Memory B cell (primary cell): ENCODE measurements around the gene UBE2Q1.
"Not testable (repeated sequence)": the region's sequence is repeated elsewhere in the genome, so short reads cannot be mapped to it uniquely, and the experiment has no call there.

Experiments used
- ATAC-seq: fragments of 150-1000 bp; cut with Tn5 transposase; 2 replicates; pipeline ENCODE4 v1.10.0; 2021; ENCODE audit warnings: low read depth, mild to moderate bottlenecking, moderate library complexity
- DNase-seq, 2 donors: peaks; one replicate each; pipeline ENCODE4 v3.0.0; 2022; ENCODE audit warnings: low spot score in 2 of 2
- H3K27ac Mint-ChIP-seq: one replicate; pipeline ENCODE4 v1.8.0; 2022; ENCODE audit warnings: mild to moderate bottlenecking, moderate library complexity, mixed read lengths
- H3K27me3 Mint-ChIP-seq: one replicate; pipeline ENCODE4 v1.8.0; 2022; ENCODE audit warnings: mixed read lengths
- H3K36me3 Mint-ChIP-seq: one replicate; pipeline ENCODE4 v1.8.0; 2022; ENCODE audit warnings: mild to moderate bottlenecking, mixed read lengths
- H3K4me1 Mint-ChIP-seq: one replicate; pipeline ENCODE4 v1.8.0; 2022; ENCODE audit warnings: mixed read lengths
- H3K4me3 Mint-ChIP-seq: one replicate; pipeline ENCODE4 v1.8.0; 2022; ENCODE audit warnings: mild to moderate bottlenecking, moderate library complexity, mixed read lengths
- H3K9me3 Mint-ChIP-seq: one replicate; pipeline ENCODE4 v1.8.0; 2022; ENCODE audit warnings: mixed read lengths

The UBE2Q1 gene

DNA sequence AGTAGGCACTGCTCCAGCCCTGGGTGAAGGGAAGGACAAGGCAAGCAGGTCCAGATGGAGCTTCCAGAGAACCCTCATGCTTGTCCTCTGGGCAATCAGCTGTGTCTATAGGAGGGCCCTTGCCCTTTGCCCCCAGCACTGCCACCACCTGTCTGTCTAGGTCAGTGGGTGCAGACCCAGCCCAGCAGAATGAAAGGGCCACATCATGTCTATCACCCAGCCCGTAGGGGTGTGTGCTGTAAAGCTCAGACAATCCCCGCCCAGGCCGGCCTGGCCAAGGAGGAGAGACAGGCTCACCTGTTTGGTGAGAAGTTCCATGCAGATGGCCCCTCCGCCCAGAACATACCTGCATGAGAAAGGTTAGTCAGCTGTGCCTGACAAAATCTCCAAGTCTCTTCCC, 7.0 kb downstream of the UBE2Q1 start:
- Mint-ChIP-seq H3K4me3 (no peak overlapping the region), H3K36me3 (peaks cover 35% of the 10 kb centered on the region), H3K27me3 (no peaks in the 10 kb centered on the region), H3K27ac (no peak overlapping the region), H3K4me1 (peaks cover 18% of the 10 kb centered on the region), H3K9me3 (no peaks in the 10 kb centered on the region)
- ATAC-seq (no peak), DNase-seq (no peak)

- DNase-seq (no peak), ATAC-seq (no peak)
- H3K4me3 Mint-ChIP-seq = no peak overlapping the region
- H3K9me3 Mint-ChIP-seq = no peaks in the 10 kb centered on the region
- H3K27ac Mint-ChIP-seq = no peak overlapping the region
- H3K36me3 Mint-ChIP-seq = peaks cover 35% of the 10 kb centered on the region
- peaks cover 14% of the 10 kb centered on the region for H3K4me1 Mint-ChIP-seq
- no peaks in the 10 kb centered on the region for H3K27me3 Mint-ChIP-seq
These were observed 7.8 kb downstream of the UBE2Q1 start for GRCh38 chr1:154550657-154551056.

DNA sequence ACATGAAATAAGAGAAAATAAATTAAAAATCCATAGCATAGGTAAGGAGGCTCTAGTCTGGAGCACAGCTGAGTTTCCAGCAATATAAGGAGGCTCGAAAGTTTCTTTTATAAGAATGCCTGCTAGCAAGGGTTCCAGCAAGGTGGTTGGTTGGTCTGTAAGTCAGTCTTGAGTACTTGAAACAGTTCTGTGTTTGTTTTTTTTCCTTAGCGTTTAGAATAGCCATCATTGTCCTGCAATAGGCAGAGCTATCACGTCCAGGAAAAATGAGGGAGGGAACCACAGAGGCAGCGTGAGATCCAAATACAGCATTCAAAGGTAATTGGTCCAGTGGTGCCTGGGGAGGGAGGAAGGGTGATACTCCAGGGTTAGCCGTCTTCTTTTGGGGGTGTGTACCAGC, 8.4 kb downstream of the UBE2Q1 start:
- DNase-seq = no peak
- peaks cover 14% of the 10 kb centered on the region for H3K4me1 Mint-ChIP-seq
- H3K36me3 Mint-ChIP-seq = peaks cover 34% of the 10 kb centered on the region
- no peak overlapping the region for H3K27ac Mint-ChIP-seq
- peaks cover 3% of the 10 kb centered on the region for H3K27me3 Mint-ChIP-seq
- no peak overlapping the region for H3K4me3 Mint-ChIP-seq
- no peak for ATAC-seq
- no peaks in the 10 kb centered on the region for H3K9me3 Mint-ChIP-seq

DNA sequence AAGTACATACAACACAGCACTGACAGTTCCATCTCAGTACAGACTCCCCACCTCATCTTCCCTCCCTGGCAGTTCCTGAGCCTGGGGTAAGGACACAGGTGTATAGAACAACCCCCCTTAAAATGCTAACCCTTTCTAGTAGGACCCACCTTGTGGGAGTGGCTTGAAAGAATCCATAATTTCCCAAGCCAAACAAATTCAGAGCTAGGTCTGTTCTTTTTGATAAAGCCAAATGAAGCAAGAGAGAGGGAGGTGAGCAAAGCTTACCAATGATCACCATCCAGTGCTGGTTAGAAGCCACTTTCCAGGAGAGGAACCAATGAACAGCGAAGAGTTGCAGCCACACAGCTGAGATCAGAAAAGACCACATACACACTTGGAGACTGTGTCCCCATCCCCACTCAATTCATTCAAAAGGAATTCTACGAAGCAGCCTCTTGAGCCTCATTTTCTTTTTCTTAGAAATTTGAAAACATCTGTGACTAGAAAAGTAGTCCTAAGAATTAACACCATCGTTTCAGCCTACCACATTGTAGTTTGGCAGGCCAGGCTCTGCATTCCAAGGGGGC, 9.2 kb downstream of the UBE2Q1 start:
- Mint-ChIP-seq H3K27ac (peak overlapping the region; percentile 75), H3K36me3 (peaks cover 27% of the 10 kb centered on the region), H3K27me3 (peaks cover 3% of the 10 kb centered on the region), H3K4me3 (no peak overlapping the region), H3K4me1 (peaks cover 14% of the 10 kb centered on the region), H3K9me3 (no peaks in the 10 kb centered on the region)
- ATAC-seq (no peak), DNase-seq (no peak)

- Mint-ChIP-seq H3K27me3 (peaks cover 3% of the 10 kb centered on the region), H3K4me3 (no peak overlapping the region), H3K27ac (no peak overlapping the region), H3K9me3 (no peaks in the 10 kb centered on the region), H3K36me3 (peaks cover 17% of the 10 kb centered on the region), H3K4me1 (peaks cover 11% of the 10 kb centered on the region)
- DNase-seq (no peak), ATAC-seq (no peak)
These were observed 10.4 kb downstream of the UBE2Q1 start for GRCh38 chr1:154548028-154548427.

DNA sequence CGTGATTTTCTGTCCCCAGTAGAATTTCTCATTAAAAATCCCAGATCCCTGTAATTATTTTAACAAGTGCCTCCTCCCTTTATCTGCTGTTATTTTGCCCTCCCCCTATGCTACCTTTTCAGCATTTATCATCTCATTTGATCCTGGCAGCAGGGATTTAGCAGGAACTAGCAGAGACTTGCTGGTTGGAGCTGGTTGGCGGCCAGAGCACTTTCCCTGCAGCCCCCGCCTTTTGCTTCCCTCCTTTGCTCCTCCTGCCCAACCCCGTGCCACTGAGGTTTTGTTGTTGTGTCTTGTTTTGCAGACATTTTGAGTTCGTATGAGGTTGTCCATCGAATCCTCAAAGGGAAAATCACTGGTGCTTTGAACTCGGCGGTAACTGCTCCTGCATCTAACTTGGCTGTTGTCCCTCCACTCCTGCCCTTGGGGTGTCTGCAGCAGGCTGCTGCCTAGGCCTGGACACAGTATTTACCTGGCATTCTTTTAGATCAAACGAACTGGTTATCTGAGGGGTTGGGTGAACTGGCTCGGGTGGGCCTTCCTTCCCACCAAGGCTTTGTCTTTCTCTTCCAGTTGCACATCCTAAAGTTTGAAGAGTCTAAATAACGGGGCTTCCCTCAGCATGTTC, 11.2 kb downstream of the UBE2Q1 start:
- ATAC-seq = no peak
- no peaks in the 10 kb centered on the region for H3K9me3 Mint-ChIP-seq
- H3K36me3 Mint-ChIP-seq = peaks cover 10% of the 10 kb centered on the region
- peaks cover 10% of the 10 kb centered on the region for H3K4me1 Mint-ChIP-seq
- no peak for DNase-seq
- H3K27me3 Mint-ChIP-seq = peaks cover 3% of the 10 kb centered on the region
- H3K27ac Mint-ChIP-seq = no peak overlapping the region
- no peak overlapping the region for H3K4me3 Mint-ChIP-seq

GRCh38 chr1:154546264-154547063, 12.0 kb downstream of the UBE2Q1 start:
- peaks cover 6% of the 10 kb centered on the region for H3K36me3 Mint-ChIP-seq
- no peak overlapping the region for H3K4me3 Mint-ChIP-seq
- DNase-seq (peak; percentile 46 to 51), ATAC-seq (peak; percentile 94)
- no peaks in the 10 kb centered on the region for H3K9me3 Mint-ChIP-seq
- H3K27me3 Mint-ChIP-seq = peaks cover 5% of the 10 kb centered on the region
- H3K27ac Mint-ChIP-seq = no peak overlapping the region
- peaks cover 10% of the 10 kb centered on the region for H3K4me1 Mint-ChIP-seq

DNA sequence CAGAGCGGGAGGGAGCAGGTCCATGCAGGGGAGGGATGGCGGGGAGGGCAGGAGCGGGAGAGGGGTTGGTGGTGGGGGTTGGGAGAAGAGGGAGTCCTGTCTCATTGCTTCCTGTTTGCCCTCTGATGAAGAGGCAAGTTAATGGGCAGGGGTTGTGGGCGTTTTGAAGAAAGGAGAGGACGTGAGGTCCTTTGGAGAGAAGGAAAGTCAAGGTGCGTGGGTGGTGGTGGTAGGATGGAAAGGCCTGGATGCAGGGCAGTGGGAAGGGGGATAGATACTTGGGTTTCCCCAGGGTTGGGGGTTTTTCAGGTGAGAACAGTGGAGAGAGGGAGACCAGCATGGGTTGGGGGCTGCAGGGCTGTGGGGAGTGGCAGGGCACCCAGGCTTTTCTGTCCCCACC, 17.2 kb downstream of the UBE2Q1 start:
- Mint-ChIP-seq H3K36me3 (no peaks in the 10 kb centered on the region), H3K4me1 (no peaks in the 10 kb centered on the region), H3K27ac (no peak overlapping the region), H3K4me3 (no peak overlapping the region), H3K27me3 (peaks cover 19% of the 10 kb centered on the region), H3K9me3 (no peaks in the 10 kb centered on the region)
- DNase-seq = no peak
- no peak for ATAC-seq

DNA sequence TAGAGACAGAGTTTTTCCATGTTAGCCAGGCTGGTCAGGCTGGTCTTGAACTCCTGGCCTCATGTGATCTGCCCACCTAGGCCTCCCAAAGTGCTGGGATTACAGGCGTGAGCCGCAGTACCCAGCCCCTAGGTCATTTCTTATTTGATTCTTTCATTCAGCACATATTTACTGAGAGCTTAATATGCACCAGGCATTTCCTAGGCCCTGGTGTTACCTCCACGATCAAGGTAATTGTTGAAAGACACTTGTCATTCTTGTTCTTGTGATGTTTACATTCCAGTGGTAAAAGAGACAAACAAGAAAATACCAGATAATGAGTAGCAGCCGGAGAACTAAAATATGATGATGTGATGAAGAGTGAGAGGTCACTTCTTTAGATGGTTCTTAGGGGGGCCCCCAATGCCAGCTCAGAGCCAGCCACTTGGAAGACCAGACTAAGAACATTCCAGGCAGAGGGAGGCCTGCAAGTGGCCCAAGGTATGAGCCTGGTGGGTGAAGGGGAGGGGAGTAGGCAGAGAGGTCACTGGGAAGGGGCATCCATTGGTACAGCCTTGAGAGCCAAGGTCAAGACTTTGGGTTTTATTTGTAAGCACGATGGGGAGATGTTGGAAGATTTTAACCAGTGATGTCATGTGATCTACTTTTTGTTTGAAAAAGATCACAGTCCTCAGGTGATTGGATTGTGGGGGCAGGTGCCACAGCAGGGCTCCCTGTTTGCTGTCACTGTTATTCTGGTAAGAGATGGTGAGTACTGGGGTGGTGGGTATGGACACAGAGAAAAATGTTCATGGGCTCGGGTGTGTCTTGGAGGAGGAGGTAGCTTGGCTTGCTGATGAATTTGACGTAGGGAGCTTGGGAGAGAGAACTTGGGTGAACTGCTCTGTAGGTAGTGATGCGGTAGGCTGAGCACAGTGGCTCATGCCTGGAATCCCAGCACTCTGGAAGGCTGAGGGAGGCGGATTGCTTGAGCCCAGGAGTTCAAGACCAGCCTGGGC, 18.7 kb downstream of the UBE2Q1 start:
- no peak overlapping the region for H3K27ac Mint-ChIP-seq
- no peak for ATAC-seq
- H3K27me3 Mint-ChIP-seq = peaks cover 19% of the 10 kb centered on the region

GRCh38 chr1:154536570-154536969, 21.9 kb downstream of the UBE2Q1 start:
- Mint-ChIP-seq H3K4me1 (no peaks in the 10 kb centered on the region), H3K27me3 (peaks cover 21% of the 10 kb centered on the region), H3K9me3 (peaks cover 3% of the 10 kb centered on the region), H3K4me3 (no peak overlapping the region), H3K36me3 (peaks cover 3% of the 10 kb centered on the region), H3K27ac (no peak overlapping the region)
- ATAC-seq = no peak
- no peak for DNase-seq

More for the DNA sequence above, 18.7 kb downstream of the UBE2Q1 start:
- peaks cover 3% of the 10 kb centered on the region for H3K36me3 Mint-ChIP-seq
- H3K9me3 Mint-ChIP-seq = peaks cover 3% of the 10 kb centered on the region
- no peak overlapping the region for H3K4me3 Mint-ChIP-seq
- no peaks in the 10 kb centered on the region for H3K4me1 Mint-ChIP-seq
- no peak for DNase-seq

DNA sequence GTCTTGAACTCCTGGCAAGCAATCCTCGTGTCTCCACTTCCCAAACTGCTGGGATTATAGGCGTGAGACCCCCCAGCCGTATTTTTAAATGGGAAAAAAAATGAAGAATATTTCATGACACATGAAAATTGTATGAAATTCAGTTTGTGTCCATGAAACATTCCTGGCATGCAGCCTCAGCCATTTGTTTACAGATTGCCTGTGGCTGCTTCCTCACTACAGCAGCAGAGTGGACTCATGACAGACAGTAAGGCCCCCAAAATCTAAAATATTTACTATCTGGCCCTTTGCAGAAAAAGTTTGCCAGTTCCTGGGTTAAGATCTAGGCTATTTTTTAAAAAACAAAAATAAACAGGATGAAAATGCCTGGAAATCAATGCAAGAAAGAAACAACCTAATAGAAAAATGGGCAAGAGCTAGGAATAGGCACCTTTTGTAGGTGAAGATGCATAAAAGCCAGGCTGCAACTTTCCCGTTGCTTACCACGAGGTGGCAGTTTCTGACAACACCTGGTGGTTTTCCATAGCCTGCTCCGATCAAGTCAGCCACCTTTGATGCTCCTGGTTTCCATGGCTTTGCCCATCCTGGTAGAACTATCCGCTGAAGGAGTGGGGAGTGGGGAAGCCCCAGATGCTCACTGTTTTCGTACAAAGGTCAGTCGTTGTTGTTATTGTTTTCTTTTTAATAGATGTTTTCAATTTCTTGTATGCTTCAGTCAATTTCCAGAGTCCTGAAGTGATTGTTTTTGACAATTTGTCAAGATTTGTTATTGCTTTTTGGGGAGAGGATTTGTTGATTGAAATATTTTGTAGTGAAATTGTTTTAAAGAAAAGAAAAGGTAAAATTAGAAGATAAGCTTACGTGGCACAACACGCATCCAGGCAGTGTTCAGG, 24.3 kb downstream of the UBE2Q1 start:
- Mint-ChIP-seq H3K4me1 (no peaks in the 10 kb centered on the region), H3K27me3 (peaks cover 7% of the 10 kb centered on the region), H3K27ac (no peak overlapping the region), H3K9me3 (peaks cover 3% of the 10 kb centered on the region), H3K4me3 (no peak overlapping the region), H3K36me3 (peaks cover 3% of the 10 kb centered on the region)
- ATAC-seq (no peak), DNase-seq (no peak)

GRCh38 chr1:154531950-154532349, 26.5 kb downstream of the UBE2Q1 start:
- not testable (repeated sequence) for H3K4me1 Mint-ChIP-seq, H3K27me3 Mint-ChIP-seq, DNase-seq, H3K27ac Mint-ChIP-seq, H3K9me3 Mint-ChIP-seq, ATAC-seq, H3K36me3 Mint-ChIP-seq, H3K4me3 Mint-ChIP-seq

GRCh38 chr1:154529308-154529707, 29.2 kb downstream of the UBE2Q1 start:
- Mint-ChIP-seq H3K4me3 (no peak overlapping the region), H3K4me1 (no peaks in the 10 kb centered on the region), H3K27ac (no peak overlapping the region), H3K9me3 (no peaks in the 10 kb centered on the region), H3K27me3 (peaks cover 4% of the 10 kb centered on the region), H3K36me3 (peaks cover 2% of the 10 kb centered on the region)
- ATAC-seq (no peak), DNase-seq (no peak)
